NCI-H2107 (cell line): ENCODE results near the gene JAZF1.
"Not testable (repeated sequence)": the region's sequence is repeated elsewhere in the genome, so short reads cannot be mapped to it uniquely, and the experiment has no call there.

ENCODE experiments used
- DNase-seq: peaks from one replicate; lab custom pipeline; 2025; lab: John Stamatoyannopoulos, UW

The JAZF1 gene

DNA sequence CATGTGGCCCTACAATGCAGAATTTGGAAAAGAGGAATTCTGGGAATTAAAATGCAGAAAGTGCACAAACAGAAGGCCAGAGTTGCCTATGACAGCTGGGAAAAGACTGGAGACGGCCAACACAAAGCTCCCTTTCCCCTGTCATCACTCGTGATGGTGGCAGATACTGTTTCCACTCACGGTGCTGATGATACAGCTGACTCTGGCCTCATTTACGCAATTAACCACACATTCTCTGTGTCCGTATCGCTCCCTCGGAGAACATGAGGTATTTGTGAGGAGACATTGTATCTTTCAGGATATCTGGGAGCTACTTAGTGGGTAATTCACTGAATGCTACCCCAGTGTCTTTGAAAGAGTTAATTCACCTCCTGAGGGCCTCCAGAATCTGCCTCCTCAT lies 267.8 kb downstream of the JAZF1 start:
- DNase-seq: no peak

DNA sequence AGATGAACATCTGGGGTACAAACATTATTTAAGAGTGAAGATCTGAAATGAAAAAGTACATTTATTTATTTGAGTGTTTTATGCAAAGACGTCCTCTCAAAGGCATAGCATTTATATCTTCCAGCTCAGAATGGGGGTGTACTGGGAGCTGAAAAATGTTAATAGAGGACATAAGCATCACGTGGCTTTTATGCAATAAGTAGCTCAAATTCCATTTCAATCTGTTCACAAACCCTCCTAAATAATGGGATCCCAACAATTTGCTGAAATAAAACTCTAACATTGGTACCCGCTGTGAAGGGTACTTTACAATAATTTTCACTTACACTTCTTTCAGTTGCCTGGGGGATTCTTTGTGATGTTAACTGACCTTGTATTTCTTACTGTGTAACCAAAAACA lies 268.7 kb downstream of the JAZF1 start:
- no peak for DNase-seq

DNA sequence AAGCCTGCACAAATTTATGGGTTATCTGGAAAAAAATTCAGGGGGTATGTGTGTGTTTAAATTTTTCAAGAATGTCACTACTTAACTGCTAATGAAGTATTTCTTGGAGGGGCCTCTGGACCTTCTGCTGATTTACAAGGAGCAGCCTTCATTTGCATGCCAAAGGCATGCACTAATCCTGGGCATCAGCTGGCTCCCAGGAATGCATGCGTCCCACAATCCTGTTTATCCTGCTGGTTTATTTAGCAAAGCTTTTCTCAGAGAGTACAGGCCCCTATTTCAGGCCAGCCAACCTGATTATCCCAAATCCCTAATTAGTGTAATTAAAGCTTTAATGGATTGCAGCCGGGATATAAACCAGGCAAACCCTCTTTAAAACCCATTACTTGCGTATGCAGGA lies 270.3 kb downstream of the JAZF1 start:
- DNase-seq: no peak

DNA sequence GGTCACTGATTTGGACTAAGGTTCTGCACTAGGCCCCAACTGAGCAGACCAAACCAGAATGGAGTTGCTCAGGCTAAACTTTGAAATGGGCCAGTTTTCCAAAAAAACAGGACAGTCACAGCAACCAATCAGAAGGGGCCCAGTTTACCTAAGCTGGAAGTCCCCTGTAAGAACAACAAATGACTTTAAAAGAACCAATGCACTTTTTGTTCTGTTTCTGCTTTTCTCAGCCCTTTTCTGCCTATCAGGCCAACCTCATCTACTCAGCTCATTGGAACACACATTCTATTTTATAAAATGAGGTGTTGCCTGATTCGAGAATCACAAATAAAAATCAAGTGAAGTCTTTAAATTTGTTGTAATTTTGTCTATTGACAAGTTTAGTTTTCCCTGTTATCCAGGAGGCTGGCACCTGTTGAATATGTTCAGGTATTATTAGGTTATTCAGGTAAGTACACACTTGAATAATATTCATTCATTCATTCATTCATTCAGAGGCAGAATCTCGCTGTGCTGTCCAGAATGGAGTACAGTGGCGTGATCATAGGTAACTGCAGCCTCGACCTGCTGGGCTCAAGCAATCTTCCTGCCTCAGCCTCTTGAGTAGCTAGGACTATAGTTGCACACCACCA lies 271.9 kb downstream of the JAZF1 start:
- no peak for DNase-seq

DNA sequence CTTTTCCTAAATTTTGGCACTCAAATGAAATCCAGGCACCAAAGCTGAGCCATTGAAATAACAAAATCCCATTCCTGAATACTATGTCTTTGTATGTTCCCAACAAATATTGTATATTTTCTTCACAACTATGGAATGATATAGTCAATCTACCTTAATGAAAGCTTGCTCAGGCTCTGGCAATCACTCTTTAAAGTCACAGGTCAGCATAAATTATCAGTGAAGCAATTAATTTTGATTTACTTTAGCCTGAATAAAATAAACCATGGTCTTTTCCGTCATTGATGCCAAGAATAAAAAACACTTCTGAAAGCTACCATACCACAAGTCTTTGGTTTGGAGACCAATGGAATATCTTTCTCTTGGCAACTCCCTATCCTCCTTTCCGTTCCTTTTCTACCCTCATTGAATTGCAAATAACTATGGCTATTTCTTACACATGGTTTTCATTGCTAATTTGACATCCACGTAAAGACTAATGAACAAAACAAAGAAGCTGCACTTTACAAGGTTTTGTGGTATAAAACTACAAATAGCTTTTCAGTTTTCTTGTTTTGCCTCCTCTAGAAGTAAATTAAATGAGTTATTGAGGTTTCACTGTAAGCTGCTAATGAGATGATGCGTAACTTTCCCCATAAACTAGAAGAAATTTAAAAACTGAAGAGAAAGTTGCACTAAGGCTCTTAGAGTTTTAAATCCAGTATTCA lies 274.1 kb downstream of the JAZF1 start:
- no peak for DNase-seq

DNA sequence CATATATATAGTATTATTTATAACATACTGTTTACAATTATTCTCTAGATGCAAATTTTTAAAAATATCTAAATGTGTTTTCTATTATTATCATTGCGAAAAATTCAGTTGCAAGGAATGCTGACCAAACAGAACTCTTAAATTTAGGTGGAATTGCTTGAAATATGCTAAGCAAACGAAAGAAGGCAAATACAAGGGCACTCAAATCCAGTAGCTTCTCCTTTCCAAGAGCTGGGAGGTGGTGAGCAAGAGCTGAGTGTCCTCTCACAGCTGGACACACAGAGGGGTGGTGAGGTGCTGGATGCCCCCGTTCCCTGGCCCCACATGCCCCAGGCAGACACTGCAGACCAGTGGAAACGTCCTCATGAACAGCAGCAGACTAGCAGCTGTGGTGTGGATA lies 274.6 kb downstream of the JAZF1 start:
- DNase-seq: no peak

DNA sequence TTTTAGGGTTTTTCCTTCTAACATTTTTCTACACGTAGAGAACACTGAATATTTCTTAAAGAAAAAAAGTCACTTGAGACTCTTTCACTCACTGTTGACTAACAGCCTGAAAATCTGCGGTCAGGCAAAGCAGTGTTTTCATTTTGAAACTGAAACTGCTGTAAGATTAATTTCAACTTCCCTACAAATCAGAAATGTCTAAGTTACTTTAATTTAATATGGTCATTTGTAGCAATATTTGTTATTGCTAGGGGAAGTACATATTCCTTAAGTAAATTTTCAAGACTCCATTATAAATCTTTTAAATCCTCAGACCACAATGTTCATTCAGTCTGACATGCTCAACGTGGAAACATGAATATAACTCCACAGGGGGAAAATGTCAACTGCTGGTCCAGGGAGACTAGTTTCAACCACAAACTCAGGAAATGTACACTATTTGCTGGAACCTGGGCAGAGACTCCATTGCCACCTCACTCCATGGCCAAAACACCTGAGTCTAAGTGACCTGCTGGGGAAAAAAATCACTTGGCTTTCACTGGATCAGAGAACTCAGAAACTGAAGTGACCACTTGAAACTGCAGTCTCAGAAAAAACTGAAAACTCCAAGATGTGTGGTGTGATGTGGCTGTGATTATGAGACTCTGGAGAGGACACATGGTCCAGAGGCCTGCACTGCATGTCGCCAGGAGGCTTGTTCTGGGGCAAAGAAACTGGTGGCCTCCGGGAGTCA lies 279.4 kb downstream of the JAZF1 start:
- DNase-seq: no peak

DNA sequence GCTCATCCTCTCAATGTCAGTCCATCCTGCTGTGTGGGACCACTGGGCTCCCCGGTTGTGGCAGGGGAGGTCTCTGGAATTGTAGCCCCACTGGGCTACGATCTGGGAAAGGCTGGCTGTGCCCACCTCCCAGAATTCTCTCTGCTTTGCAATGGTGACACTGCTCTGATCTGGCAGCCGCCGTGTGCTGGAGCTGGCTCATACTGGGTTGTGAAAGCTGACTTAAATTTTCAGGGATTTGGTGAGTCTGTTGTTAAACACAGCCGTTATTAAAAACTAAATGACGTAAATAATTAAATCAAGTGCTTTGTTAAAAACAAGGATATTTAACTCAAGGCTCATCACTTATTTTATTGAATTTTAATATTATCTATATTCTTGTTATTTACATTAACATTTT lies 280.6 kb downstream of the JAZF1 start:
- DNase-seq: no peak

DNA sequence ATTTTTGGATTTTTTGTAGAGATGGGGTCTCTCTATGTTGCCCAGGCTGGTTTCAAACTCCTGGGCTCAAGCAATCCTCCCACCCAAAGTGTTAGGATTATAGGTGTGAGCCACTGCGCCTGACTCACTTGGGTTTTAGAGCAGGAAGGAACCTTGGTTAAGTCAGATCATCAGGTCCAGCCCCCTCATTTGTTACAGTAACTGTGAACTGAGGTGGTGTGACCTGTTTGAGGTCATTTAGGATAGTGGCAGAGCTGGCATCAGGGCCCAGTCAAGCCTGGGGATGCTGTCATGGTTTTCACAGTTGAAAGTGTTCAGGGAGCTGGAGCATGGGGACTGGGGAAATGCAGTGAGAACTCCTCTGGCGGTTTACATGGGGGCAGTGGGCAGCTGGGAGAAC lies 281.0 kb downstream of the JAZF1 start:
- no peak for DNase-seq

DNA sequence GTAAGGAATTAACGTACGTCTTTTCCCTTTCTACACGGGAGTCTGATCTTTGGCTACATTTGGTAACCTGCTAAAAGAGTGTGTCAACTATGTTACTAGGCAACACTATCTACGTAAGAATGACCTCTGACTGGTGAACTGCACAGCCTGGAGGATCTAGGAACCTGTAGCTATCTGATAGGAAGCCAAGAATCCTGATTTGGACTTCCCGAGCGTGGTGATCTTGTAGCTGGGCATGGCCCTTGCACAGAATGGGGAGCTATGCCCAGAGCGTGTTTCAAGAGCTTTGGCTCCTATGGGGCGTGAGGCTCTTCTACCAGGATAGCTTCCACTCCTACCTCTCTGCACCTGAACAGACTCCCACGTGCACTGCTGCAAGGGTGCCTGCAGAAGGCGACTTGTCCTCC lies 283.2 kb downstream of the JAZF1 start:
- DNase-seq: no peak

DNA sequence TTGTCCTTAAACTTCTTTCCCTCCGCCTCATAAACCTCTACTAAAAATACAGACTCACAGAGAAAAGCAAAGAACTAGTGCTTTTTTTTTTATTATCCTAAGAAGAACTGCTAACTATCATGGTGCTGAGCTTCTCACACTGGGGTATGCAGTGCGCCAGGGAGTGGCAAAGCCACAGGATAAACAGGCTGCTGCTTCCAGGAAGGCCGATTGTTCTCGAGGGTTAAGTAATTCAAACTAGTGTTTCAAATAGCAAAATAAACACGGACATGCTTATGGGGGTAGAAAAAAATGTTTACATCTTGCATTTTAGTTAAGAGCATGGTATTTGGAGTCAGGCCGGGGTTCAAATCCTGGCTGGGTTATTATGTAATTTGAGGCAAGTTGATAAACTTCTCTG lies 283.6 kb downstream of the JAZF1 start:
- DNase-seq: no peak

DNA sequence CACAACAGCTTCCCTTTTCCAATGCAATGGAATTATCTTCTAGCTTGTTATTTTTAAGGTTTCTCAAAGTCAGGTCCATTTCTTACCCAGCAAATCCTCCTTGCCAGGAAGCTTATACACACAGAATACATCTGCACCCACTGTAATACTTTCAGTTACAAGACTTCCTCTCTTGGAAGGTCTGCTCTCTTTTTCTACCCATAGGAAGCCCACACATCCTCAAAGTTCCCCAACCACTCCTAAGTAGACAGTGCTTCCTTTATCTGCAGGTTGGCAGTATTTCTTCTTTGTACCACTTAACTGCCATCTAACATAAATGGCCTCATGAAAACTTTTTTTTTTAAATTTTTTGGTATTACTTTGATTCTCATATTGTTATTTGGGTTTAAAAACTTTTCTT lies 285.0 kb downstream of the JAZF1 start:
- DNase-seq: no peak

DNA sequence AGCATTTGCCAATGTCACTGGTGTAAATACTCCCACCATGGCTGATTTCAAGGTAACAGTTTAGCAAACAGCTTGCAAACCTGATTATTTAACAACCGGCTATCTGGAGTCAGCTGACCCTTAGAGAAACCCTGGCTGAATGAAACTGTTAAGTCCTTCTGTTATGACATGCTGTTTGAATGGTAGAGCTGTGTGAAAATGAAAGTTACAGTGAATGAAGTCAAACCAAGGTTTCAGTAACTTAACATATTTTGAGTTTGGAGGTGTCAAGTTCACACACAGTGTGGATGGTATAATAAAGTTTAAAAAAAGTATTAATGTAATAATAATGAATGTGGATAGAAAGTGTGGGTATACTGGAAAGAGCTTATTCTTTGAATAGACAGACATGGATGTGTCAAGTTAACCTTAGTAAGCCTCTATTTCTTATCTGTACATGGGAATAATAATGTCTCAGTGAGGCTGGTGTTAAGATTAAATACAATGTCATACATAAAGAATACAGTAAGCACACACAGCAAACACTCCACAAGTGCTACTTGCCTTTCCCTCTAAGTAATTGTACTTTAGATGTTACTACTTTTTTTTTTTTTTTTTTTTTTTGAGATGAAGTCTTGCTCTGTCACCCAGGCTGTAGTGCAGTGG lies 290.3 kb downstream of the JAZF1 start:
- DNase-seq: no peak

DNA sequence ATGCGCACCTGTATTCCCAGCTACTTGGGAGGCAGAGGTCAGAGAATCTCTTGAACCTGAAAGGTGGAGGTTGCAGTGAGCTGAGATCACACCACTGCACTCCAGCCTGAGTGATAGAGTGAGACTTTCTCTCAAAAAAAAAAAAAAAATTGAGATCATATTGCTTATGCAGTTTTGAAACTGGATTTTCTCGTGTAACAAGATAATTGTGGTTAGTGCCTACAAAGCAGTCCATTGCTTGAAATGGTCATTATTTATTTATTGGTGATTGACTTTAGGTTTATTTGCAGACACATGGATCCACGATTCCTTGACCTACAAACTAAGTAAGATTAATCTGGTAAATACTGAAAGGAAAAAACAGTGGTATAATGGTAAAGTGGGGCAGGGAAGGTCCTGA lies 290.8 kb downstream of the JAZF1 start:
- no peak for DNase-seq

DNA sequence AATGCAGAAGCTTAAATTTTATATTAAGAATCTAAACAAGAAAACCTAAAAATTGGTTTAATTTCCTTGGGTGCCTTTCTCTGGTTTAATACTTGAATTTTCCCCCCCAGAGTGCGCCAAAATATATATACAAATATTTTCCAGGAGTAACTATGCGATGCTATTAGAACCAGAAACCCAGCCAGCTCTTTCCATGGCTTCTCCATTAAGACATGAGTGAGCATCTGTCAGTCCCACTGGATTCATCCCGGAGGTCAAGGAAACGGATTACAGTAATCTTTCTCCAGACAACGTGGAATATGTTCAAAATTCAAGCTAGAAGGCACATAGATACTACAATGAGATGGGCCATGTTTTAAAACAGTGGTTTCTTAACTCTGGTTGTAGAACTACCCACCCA lies 291.9 kb downstream of the JAZF1 start:
- no peak for DNase-seq

DNA sequence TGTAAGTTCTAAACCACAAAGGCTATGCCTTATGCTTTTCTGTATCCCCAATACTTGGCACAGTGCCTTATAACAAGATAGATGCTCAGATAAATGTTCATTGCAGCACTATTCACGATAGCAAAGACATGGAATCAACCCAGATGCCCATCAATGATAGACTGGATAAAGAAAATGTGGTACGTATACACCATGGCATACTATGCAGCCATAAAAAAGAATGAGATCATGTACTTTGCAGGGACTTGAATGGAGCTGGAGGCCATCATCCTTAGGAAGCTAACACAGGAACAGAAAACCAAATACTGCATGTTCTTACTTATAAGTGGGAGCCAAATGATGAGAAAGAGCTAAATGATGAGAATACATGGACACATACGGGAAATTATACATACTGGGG lies 293.9 kb downstream of the JAZF1 start:
- DNase-seq: not testable (repeated sequence)

DNA sequence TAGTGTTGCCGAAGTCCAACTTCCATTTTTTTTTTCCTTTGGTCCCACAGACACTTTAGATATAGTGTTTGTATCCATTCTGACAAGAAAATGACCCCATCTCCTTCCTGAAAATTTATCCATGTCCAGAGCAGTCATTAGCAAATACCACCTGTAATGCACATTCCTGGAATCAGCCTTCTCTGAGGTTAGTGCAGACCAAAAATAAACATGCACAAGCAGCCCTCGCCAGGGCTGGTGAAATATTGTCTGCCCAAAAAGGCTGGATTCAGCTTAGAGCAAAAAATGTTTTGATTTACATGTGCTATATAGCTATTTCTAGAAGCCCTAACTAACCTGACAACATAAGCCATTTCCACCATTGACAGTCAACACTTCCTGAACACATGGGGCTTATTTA lies 294.9 kb downstream of the JAZF1 start:
- no peak for DNase-seq

DNA sequence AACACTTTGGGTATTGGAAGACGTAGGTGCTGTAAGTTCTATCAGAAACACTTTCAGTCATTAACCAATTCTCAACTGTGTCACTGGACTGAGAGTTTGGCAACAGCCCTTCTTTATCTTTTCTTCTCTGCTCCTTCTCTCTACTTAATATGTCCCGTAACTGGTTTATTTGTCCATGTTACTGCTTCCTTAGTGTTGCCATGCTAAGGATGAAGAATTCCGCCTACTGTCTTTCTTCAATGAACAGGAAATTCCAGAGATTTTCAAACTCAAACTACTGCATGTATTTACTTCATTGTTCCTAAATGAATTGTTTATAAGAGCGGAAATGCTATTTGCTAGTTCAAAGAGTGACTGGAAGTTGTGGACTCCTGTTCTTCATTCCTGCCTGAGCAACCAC lies 296.9 kb downstream of the JAZF1 start:
- no peak for DNase-seq

DNA sequence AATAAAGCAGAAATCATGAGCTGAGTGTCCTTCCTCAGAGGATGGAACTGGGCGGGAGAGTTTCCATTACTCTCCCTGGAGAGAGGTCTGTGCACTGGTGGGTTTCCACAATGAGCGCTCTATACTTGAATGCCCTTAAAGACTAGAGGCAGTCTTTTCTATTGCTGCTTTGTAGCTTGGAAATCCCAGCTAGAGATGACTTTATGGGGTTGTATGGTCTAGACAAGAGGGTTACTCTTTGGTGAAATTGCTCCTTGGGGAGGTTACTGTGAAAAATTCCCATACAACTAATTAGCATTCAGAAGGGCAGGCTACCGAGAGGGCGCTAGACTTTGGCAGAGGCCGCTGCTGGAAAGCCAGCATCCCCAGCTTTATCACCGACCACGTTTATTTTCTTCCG lies 303.8 kb downstream of the JAZF1 start:
- no peak for DNase-seq

DNA sequence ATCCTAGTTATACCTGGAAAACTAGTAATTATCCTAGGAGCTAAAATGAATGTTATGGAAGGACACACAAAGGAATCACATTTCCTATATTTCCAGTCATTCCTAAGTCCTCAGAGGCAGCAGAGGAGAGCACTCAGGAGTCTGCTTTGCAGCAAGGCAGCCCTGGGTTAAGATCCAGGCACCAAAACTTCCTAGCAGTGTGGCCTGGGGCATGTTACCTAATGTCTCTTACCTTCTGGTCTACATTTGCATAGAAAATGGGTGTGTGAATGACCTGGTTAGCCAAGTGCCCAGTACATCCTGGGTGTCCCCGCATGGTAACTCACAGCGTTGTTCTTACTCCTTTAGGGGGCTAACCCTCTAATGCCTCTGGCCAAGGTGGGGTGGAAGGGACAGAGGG lies 304.8 kb downstream of the JAZF1 start:
- no peak for DNase-seq

DNA sequence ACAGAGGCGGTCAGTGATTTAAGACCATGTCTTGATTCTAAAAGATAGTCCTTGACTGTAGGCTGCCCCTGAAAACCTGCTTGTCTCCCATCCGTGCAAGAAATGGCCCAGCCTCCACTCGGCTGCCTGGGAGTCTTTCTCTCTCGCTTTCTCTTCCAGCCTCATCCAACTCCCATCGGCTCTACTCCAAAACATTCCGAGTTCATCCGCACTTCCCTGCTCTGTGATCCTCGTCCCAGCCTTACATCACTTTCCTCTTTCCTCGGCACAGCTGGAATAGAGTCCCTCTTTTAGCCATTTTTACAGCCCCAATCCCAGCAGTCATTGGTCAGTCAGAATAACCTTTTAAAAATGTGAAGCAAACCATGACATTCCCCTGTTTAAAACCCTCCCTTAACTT lies 305.5 kb downstream of the JAZF1 start:
- no peak for DNase-seq

DNA sequence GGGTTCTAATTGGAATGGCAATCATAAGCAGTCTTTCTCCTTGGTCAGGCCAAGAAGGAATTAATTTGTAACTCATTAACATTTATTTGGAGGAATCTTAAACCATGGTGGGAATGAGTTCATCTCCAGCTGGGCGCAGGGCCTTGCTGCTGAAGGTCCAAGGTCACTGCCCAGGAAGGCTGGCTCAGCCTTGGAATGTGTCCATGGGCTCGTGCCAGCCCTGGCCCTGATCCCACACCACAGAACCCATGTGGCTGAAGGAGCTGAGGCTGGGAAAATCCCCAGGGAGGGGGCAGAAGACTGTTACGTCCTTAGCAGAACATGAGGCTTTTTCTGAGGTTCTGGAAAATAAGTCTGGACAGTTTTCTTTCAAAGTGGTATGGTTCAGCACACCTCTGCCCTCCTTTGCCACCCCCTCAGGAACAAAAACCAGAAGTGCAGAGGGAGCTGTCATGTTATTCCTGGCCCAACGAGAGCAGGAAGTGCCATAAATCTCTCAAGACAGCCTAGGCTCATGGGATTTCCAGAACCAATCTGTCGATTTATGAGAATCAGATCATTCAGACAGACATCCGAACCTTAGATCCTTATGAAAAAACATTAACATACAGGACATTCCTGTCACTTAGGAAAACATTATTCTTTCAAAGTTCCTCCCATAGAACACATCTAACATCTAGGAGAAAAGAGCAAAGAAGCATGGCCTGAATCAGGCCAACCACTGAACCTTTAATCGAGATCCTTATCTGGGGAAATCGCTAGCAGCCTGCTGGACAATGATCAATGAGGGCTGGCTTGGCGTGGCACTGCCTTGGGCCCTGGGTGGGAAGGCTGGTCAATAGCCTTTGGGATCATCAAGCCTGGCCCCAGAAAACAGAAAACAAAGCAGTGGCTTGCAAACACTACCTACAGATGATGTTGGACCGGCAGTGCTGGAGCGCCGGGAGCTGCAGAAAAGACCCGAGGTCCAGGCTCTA lies 306.3 kb downstream of the JAZF1 start:
- DNase-seq: no peak
